NCI-H1092 (cell line): ENCODE measurements around the gene SLC35D3.
"Not testable (repeated sequence)": the region's sequence is repeated elsewhere in the genome, so short reads cannot be mapped to it uniquely, and the experiment has no call there.

ENCODE experiments used
- DNase-seq: peaks from one replicate; lab custom pipeline; 2025; lab: John Stamatoyannopoulos, UW

SLC35D3 gene

GRCh38 chr6:136964398-136964797 lies 42.3 kb downstream of the SLC35D3 start:
- DNase-seq = no peak

- DNase-seq = peak; percentile 68
Observed at GRCh38 chr6:136967876-136968752, 46.0 kb downstream of the SLC35D3 start.

- DNase-seq = peak; percentile 23
Observed at GRCh38 chr6:136968837-136969236, 46.7 kb downstream of the SLC35D3 start.

- no peak for DNase-seq
Observed at GRCh38 chr6:136969433-136969832, 47.3 kb downstream of the SLC35D3 start.

- DNase-seq = no peak
Observed at GRCh38 chr6:136969930-136970329, 47.8 kb downstream of the SLC35D3 start.

GRCh38 chr6:136971609-136972008 lies 49.5 kb downstream of the SLC35D3 start:
- no peak for DNase-seq

- DNase-seq = not testable (repeated sequence)
Observed at GRCh38 chr6:136973781-136974180, 51.7 kb downstream of the SLC35D3 start.
